Neural crest cell (in vitro differentiated cells): ENCODE results near the gene RAB23. TPM values are rescaled to one million over a fixed set of nuclear protein-coding genes. Genes with fewer than 3 reads are reported as not detected.
A peak's percentile ranks its signal among the peaks of the same experiment; 100 is the strongest.

Experiments used
- DNase-seq: peaks from one replicate; pipeline ENCODE4 v3.0.0; 2021; ENCODE audit warnings: low read depth, mixed read lengths, low spot score
- H3K27ac Mint-ChIP-seq: one replicate; pipeline ENCODE4 v1.8.0; 2021; ENCODE audit warnings: mild to moderate bottlenecking, mixed read lengths; ENCODE audit not compliant: unreplicated experiment
- H3K27me3 Mint-ChIP-seq: 2 replicates; pipeline ENCODE4 v1.8.0; 2021; ENCODE audit warnings: low read depth, mild to moderate bottlenecking, mixed read lengths
- H3K36me3 Mint-ChIP-seq: 2 replicates; pipeline ENCODE4 v1.8.0; 2021; ENCODE audit warnings: low read depth, mild to moderate bottlenecking, mixed read lengths
- H3K4me1 Mint-ChIP-seq: 2 replicates; pipeline ENCODE4 v1.8.0; 2021; ENCODE audit warnings: mixed read lengths
- H3K4me3 Mint-ChIP-seq: one replicate; pipeline ENCODE4 v1.8.0; 2021; ENCODE audit warnings: mild to moderate bottlenecking, mixed read lengths
- H3K9me3 Mint-ChIP-seq: 2 replicates; pipeline ENCODE4 v1.8.0; 2021; ENCODE audit warnings: mixed read lengths
- total RNA-seq: library from RNA; stranded (reverse); gene quantifications from 2 replicates; pipeline ENCODE4 v1.2.1, GENCODE V29; 2021
- TF ChIP-seq, protein P1 (sequence below): fragments of 200-600 bp; sonication (generic); conservative IDR thresholded peaks from 2 replicates; pipeline ENCODE4 v1.5.0; 2021; ENCODE audit warnings: antibody characterized with exemption, mild to moderate bottlenecking

The RAB23 gene
- total RNA-seq, 1 donor from 2014 or later: 20.1 TPM

DNA sequence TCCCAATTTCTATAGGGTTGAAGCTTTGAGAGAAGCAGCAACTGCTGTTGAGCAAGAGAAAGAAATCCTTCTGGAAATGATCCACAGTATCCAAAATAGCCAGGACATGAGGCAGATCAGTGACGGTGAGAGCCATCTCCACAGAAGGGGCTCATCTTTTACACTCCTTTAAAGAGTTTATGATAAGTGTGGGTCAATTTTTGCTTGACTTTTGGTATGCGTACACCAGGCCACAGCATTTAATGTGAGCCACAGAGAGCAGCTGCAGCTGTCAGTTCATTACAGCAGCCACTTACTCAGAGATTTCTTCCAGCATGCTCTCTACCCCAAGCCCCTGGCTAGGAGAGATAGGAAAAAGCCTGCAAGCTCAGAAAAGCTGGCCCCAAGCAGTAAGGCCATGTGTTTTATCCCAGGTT is 40.1 kb downstream of the RAB23 start:
- Mint-ChIP-seq H3K4me3 (no peak overlapping the region), H3K27me3 (no peaks in the 10 kb centered on the region), H3K27ac (no peak overlapping the region), H3K4me1 (no peaks in the 10 kb centered on the region), H3K9me3 (no peaks in the 10 kb centered on the region), H3K36me3 (peaks cover 8% of the 10 kb centered on the region)
- TF ChIP-seq, protein P1, sequence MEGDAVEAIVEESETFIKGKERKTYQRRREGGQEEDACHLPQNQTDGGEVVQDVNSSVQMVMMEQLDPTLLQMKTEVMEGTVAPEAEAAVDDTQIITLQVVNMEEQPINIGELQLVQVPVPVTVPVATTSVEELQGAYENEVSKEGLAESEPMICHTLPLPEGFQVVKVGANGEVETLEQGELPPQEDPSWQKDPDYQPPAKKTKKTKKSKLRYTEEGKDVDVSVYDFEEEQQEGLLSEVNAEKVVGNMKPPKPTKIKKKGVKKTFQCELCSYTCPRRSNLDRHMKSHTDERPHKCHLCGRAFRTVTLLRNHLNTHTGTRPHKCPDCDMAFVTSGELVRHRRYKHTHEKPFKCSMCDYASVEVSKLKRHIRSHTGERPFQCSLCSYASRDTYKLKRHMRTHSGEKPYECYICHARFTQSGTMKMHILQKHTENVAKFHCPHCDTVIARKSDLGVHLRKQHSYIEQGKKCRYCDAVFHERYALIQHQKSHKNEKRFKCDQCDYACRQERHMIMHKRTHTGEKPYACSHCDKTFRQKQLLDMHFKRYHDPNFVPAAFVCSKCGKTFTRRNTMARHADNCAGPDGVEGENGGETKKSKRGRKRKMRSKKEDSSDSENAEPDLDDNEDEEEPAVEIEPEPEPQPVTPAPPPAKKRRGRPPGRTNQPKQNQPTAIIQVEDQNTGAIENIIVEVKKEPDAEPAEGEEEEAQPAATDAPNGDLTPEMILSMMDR: no peak
- DNase-seq: no peak

DNA sequence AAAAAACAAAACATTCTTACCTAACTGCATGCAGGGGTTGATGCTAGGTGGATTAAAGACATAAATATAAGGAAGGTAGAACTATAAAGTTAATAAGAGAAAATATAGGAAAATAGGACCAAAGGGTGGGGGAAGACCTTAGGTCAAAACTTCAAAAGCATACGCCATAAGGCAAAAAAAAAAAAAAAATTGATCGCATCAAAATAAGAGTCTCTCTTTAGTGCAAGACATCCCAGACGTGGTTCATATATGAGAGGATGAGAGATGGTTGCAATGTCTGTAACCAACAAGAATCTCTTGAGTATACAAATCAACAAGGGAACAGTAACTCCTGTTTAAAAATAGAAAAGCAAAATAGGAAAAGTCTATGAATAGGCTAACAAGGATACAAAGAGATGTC is 41.5 kb downstream of the RAB23 start:
- DNase-seq: no peak
- peaks cover 6% of the 10 kb centered on the region for H3K36me3 Mint-ChIP-seq
- no peak overlapping the region for H3K4me3 Mint-ChIP-seq
- H3K27ac Mint-ChIP-seq: no peak overlapping the region
- H3K9me3 Mint-ChIP-seq: no peaks in the 10 kb centered on the region
- no peaks in the 10 kb centered on the region for H3K4me1 Mint-ChIP-seq
- H3K27me3 Mint-ChIP-seq: no peaks in the 10 kb centered on the region
- TF ChIP-seq, protein P1: no peak

DNA sequence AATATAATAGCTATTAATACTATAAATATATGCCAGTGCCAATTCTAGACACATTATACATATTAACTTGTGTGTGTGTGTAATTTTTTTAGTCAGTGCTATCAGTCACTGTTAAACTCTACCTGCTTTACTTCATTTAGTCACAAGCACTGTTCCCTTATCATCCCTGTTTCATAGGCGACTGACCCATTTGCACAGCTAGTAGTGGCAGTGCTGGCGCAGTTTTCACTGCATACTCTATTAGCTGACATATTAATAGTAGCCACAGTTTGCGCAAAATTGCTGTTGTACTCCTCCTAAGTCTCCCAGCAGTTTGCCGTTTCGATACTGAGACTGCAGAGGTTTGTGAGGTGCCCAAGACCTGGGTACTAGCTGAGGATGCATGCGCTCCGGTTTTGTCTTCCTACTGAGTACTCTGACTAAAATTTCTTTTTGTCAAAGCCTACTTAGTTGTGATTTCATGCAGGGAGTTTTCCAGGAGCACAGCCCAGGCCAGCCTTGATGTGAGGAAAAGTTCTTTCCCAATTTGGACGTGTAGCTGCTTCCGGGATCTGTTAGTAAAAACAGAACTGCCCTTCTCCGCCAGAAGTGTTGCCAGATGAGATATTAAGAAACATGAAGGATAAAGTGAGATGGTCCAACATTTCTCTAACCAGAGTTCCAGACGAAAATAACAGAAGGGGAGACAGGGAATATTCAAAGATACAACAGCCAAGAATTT is 44.4 kb downstream of the RAB23 start:
- DNase-seq: no peak
- Mint-ChIP-seq H3K27ac (no peak overlapping the region), H3K27me3 (peaks cover 12% of the 10 kb centered on the region), H3K4me3 (no peak overlapping the region), H3K36me3 (peaks cover 6% of the 10 kb centered on the region), H3K4me1 (peaks cover 25% of the 10 kb centered on the region), H3K9me3 (no peaks in the 10 kb centered on the region)
- TF ChIP-seq, protein P1: no peak

DNA sequence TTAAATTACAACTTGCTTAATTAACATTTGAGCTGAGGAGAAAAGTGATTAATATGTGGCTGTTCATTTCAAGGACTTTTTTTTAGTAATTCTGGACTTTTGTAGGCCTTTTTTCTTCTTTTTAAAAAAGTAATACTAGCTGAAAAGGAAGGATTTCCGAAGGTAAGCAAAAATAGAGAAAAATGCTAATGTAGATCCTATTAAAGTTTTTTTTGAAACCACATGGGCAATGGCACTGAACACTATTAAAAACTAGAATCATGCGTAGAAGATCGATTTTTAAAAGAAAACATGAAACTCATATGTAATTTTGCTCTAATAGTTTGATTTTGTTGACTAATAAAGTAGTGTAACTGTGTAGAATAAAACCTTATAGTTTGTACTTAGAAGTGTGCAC is 47.6 kb downstream of the RAB23 start:
- H3K4me3 Mint-ChIP-seq: peak overlapping the region; percentile 87
- peaks cover 12% of the 10 kb centered on the region for H3K27me3 Mint-ChIP-seq
- H3K9me3 Mint-ChIP-seq: no peaks in the 10 kb centered on the region
- no peak for DNase-seq
- no peak overlapping the region for H3K27ac Mint-ChIP-seq
- no peaks in the 10 kb centered on the region for H3K36me3 Mint-ChIP-seq
- TF ChIP-seq, protein P1: no peak
- peaks cover 30% of the 10 kb centered on the region for H3K4me1 Mint-ChIP-seq

DNA sequence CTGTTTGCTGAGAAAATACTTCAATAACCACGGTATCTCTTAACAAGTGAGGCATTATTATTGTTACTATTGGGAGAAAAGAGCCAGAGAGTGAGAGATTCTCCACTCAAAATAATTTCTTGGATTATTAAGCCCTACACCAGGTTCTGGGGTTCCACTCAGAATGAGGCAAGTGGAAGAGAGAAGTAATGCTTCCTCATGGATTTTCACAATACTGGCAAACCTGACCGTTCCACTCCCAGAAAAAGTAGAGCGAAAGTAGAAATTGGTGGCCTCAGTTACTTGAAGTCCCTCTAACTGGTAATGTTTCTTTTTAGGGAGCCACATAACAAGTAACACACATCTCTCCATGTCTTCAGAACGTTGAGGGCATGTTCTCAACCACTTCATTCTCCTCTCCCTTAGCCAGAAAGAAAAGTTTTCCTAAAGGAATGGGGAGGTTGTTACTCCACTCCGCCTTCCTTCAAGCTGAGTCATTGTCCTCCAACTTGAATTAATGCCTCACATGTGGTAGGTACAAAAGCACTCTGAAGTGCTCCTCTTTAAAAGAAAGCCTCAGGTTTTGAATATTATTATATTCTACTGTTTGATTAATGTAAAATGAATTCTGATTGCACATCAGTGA is 48.1 kb downstream of the RAB23 start:
- H3K4me3 Mint-ChIP-seq: peak overlapping the region; percentile 87
- peaks cover 30% of the 10 kb centered on the region for H3K4me1 Mint-ChIP-seq
- DNase-seq: no peak
- TF ChIP-seq, protein P1: no peak
- no peaks in the 10 kb centered on the region for H3K9me3 Mint-ChIP-seq
- H3K27me3 Mint-ChIP-seq: peaks cover 12% of the 10 kb centered on the region
- no peak overlapping the region for H3K27ac Mint-ChIP-seq
- no peaks in the 10 kb centered on the region for H3K36me3 Mint-ChIP-seq
